Muscle of back (tissue), 13 donors: ENCODE results near the gene SMIM32. TPM values are rescaled to one million over a fixed set of nuclear protein-coding genes. Genes with fewer than 3 reads are reported as not detected.

ENCODE experiments used
- DNase-seq, 3 donors: peaks; one replicate each; pipeline versions ENCODE4 v3.0.0 to v3.0.0-alpha.2; 2013
- long read RNA-seq, 9 donors: transcript quantifications; one replicate each; lab custom pipeline, GENCODE V29; 2026
- polyA plus RNA-seq, 10 donors: library from polyadenylated mRNA; unstranded; fragments of 120-200 nt; gene quantifications; one replicate each; pipeline ENCODE4 v1.2.1, GENCODE V29; 2013; ENCODE audit not compliant: insufficient read length in 10 of 10

Gene SMIM32
- under 1 TPM in 3 of 10 donors, not detected in 7; 0.10 to 0.20 (median 0.15) TPM for polyA plus RNA-seq
- long read RNA-seq, donor 1: 0 reads
- long read RNA-seq, donor 2: 0 reads
- long read RNA-seq, donor 3: 0 reads
- long read RNA-seq, donor 4: 0 reads
- long read RNA-seq, donor 5: 0 reads
- long read RNA-seq, donor 6: 0 reads
- long read RNA-seq, donor 7: 0 reads
- long read RNA-seq, donor 8: 0 reads
- long read RNA-seq, donor 9: 0 reads

- peak in 1 of 3 donors; percentile 21 for DNase-seq
Measured at GRCh38 chr5:136192526-136193321, at the start of gene SMIM32. Gene SMIM32 (minus strand): TSS chr5:136193162. CDS start chr5:136192524, 638 bp downstream.

GRCh38 chr5:136242611-136243010, 49.6 kb upstream of the SMIM32 start:
- DNase-seq: no peak

GRCh38 chr5:136242136-136242535, 49.2 kb upstream of the SMIM32 start:
- no peak for DNase-seq

- no peak for DNase-seq
Measured at GRCh38 chr5:136240894-136241293, 47.9 kb upstream of the SMIM32 start.

GRCh38 chr5:136236479-136237083, 43.6 kb upstream of the SMIM32 start:
- DNase-seq: no peak

- no peak for DNase-seq
Measured at GRCh38 chr5:136235321-136235720, 42.4 kb upstream of the SMIM32 start.

- DNase-seq: no peak
Measured at GRCh38 chr5:136232316-136232715, 39.4 kb upstream of the SMIM32 start.

- no peak for DNase-seq
Measured at GRCh38 chr5:136230176-136230575, 37.2 kb upstream of the SMIM32 start.

- no peak for DNase-seq
Measured at GRCh38 chr5:136228136-136228757, 35.3 kb upstream of the SMIM32 start.

- no peak for DNase-seq
Measured at GRCh38 chr5:136226401-136226800, 33.4 kb upstream of the SMIM32 start.

- no peak for DNase-seq
Measured at GRCh38 chr5:136225796-136226195, 32.8 kb upstream of the SMIM32 start.

- DNase-seq: no peak
Measured at GRCh38 chr5:136222580-136223235, 29.7 kb upstream of the SMIM32 start.

- no peak for DNase-seq
Measured at GRCh38 chr5:136221340-136221739, 28.4 kb upstream of the SMIM32 start.

- DNase-seq: no peak
Measured at GRCh38 chr5:136216230-136216629, 23.3 kb upstream of the SMIM32 start.

- no peak for DNase-seq
Measured at GRCh38 chr5:136215812-136216211, 22.9 kb upstream of the SMIM32 start.

GRCh38 chr5:136213919-136214493, 21.0 kb upstream of the SMIM32 start:
- no peak for DNase-seq

GRCh38 chr5:136212252-136212721, 19.3 kb upstream of the SMIM32 start:
- peak; percentile 40 to 69 (median 58) for DNase-seq

- no peak for DNase-seq
Measured at GRCh38 chr5:136211282-136212040, 18.5 kb upstream of the SMIM32 start.

GRCh38 chr5:136210259-136210658, 17.3 kb upstream of the SMIM32 start:
- no peak for DNase-seq

- no peak for DNase-seq
Measured at GRCh38 chr5:136209346-136209910, 16.5 kb upstream of the SMIM32 start.
